ENCODE measurements around the gene STK38L. TPM values are rescaled to one million over a fixed set of nuclear protein-coding genes. Genes with fewer than 3 reads are reported as not detected.

STK38L gene
- total and polyA plus RNA-seq, 10 of the 15 experiments (the other 5 are each of a cell fraction or from before 2014, with no cell fraction given): 43.0 to 154 (median 115) TPM

- no peak for TF ChIP-seq ATF2 (IDR thresholded peaks at IDR 0.05; ENCODE audit: low read length)
- no peak for TF ChIP-seq ELK1 (IDR thresholded peaks at IDR 0.05; ENCODE audit: low read depth, low read length)
Observed at GRCh38 chr12:27340971-27341370, 96.9 kb downstream of the STK38L start (continued).

- ATAC-seq (no peak), DNase-seq (ENCODE audit: low read depth, low spot score) (no peak), FAIRE-seq (no peak)
- ChIA-PET RAD21 (ENCODE audit: unreplicated experiment) (interaction anchor here (1.0 to 2.1 kb wide), 2 partner anchors 9 to 12 kb away, joined by 3 to 5 read pairs; no protein-coding TSS in a partner anchor), CTCF (interaction anchor here (2.2 kb wide), 1 partner anchor 9 kb away, joined by 5 read pairs; no protein-coding TSS in a partner anchor), POLR2A (interaction anchor here (0.7 to 2.7 kb wide), 2 partner anchors 10 to 19 kb away, joined by 4 to 12 read pairs; partner anchors contain the start of gene BMAL2), SMC1A (ENCODE audit: uncharacterized antibody, unreplicated experiment) (interaction anchor here (0.7 to 2.4 kb wide), 7 partner anchors 9 to 40 kb away, joined by 3 to 10 read pairs (median 3); partner anchors contain the start of gene BMAL2)
- H3K4me1 ChIP-seq (ENCODE audit: control insufficient read depth, insufficient read depth, low read length): peaks cover 15% of the 10 kb centered on the region
- no TSS peak for BruUV-seq (replicated peaks)
- no peak overlapping the region for H3K4me3 ChIP-seq
- H3K27me3 ChIP-seq (replicated peaks in 1 of 2; ENCODE audit: control insufficient read depth in 2 of 2, insufficient read depth in 2 of 2, low read length in 1 of 2): no peaks in the 10 kb centered on the region
- no peak for TF ChIP-seq NR2C2 (IDR thresholded peaks at IDR 0.05; ENCODE audit: borderline replicate concordance, control insufficient read depth, insufficient read length, low read depth)
- TF ChIP-seq PAX8 (IDR thresholded peaks at IDR 0.05): no peak
- TF ChIP-seq ZSCAN29 (IDR thresholded peaks at IDR 0.05): no peak
- no peaks in the 10 kb centered on the region for H3K9me3 ChIP-seq (replicated peaks; ENCODE audit: control insufficient read depth, insufficient read depth, low read length)
- no peaks in the 10 kb centered on the region for H4K20me1 ChIP-seq (ENCODE audit: control insufficient read depth, insufficient read depth)
- H3K36me3 ChIP-seq (ENCODE audit: control insufficient read depth in 2 of 2, insufficient read depth in 2 of 2, low read length in 1 of 2): 0 out of 4 replicates have a peak, but pooled peaks cover 0 to 2% of the 10 kb centered on the region in 2 experiments
- no peak overlapping the region for H2AFZ ChIP-seq (ENCODE audit: control insufficient read depth, low read depth, low read length)
- H3K9ac ChIP-seq (ENCODE audit: control insufficient read depth, insufficient read depth, low read length): no peak overlapping the region
- H3K4me2 ChIP-seq (ENCODE audit: control insufficient read depth, insufficient read depth): no peak overlapping the region
- intact Hi-C loops (cut with micrococcal nuclease; ENCODE audit: unreplicated experiment): no loop called here
- in situ Hi-C loops (cut with MboI): no loop called here
- peaks cover 96% of the 10 kb centered on the region for H3K79me2 ChIP-seq (ENCODE audit: control insufficient read depth, insufficient read depth, low read length)
- 98% methylated on average over 2 of the region's 2 CpGs for WGBS (ENCODE audit: insufficient coverage, insufficient replicate concordance, low lambda C conversion rate, missing lambda C conversion rate)
- no peak overlapping the region for H3K27ac ChIP-seq (ENCODE audit: control insufficient read depth, insufficient read depth)
Observed at GRCh38 chr12:27342536-27342935, 98.5 kb downstream of the STK38L start.

All from GM12878 (cell line).